T-helper 2 cell treated with Interferon-gamma antibody and Interleukin-4, amounts not matched to agents 100 ng/mL and 5 ng/mL, for 36 hours (primary cell): ENCODE measurements around the gene ADORA2B. TPM values are rescaled to one million over a fixed set of nuclear protein-coding genes. Genes with fewer than 3 reads are reported as not detected.
"Not testable (repeated sequence)": the region's sequence is repeated elsewhere in the genome, so short reads cannot be mapped to it uniquely, and the experiment has no call there.

Experiments used
- intact Hi-C: fragments of 100-400 bp; cut with micrococcal nuclease; formaldehyde crosslinking; loops from one replicate; pipeline ENCODE4 v1.15.1; 2023
- total RNA-seq: library from RNA; stranded (reverse); gene quantifications from 2 replicates; pipeline ENCODE4 v1.2.3, GENCODE V29; 2022

The ADORA2B gene
- total RNA-seq, 1 donor from 2014 or later: 1.00 TPM

DNA sequence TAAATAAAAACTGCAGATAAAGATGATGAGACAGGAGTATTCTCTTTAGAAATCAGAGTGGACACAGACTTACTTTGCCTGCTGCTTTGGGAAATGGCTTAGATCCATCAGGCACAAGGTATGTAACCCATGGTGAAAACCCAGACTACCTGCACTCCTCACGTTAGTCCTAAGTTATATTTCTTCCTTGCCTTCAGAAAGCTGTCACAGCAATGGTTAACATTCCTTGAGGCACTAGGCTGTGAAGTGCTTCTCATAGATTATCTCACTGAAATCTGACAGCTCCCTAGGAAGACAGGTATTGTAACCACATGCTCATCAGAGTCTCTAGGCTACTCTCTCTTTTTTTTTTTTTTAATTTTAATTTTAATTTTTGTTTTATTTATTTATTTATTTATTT is 33.7 kb downstream of the ADORA2B start:
- intact Hi-C loops: no loop called here

DNA sequence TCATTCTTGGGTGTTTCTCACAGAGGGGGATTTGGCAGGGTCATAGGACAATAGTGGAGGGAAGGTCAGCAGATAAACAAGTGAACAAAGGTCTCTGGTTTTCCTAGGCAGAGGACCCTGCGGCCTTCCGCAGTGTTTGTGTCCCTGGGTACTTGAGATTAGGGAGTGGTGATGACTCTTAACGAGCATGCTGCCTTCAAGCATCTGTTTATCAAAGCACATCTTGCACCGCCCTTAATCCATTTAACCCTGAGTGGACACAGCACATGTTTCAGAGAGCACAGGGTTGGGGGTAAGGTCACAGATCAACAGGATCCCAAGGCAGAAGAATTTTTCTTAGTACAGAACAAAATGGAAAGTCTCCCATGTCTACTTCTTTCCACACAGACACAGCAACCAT is 34.1 kb downstream of the ADORA2B start:
- intact Hi-C loops: not testable (repeated sequence)

DNA sequence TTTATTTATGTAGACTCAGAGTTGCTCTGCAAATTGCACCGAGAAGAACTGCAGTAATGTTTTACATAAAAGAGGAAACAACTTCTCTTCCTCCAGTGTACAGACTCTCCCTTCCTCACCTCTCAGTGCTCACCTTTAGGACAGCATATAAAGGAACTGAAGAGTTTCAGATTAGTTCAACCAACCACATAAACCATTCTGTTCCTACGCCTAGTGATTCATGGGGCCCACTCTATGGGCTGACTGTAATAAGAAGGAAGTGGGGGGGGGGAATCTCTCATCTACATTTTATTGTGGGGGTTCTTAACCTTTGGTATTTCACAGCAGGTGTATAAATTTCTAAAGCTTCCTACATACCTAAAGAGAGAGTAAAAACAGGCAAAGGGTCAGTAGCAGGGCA is 36.3 kb downstream of the ADORA2B start:
- intact Hi-C loops: no loop called here

DNA sequence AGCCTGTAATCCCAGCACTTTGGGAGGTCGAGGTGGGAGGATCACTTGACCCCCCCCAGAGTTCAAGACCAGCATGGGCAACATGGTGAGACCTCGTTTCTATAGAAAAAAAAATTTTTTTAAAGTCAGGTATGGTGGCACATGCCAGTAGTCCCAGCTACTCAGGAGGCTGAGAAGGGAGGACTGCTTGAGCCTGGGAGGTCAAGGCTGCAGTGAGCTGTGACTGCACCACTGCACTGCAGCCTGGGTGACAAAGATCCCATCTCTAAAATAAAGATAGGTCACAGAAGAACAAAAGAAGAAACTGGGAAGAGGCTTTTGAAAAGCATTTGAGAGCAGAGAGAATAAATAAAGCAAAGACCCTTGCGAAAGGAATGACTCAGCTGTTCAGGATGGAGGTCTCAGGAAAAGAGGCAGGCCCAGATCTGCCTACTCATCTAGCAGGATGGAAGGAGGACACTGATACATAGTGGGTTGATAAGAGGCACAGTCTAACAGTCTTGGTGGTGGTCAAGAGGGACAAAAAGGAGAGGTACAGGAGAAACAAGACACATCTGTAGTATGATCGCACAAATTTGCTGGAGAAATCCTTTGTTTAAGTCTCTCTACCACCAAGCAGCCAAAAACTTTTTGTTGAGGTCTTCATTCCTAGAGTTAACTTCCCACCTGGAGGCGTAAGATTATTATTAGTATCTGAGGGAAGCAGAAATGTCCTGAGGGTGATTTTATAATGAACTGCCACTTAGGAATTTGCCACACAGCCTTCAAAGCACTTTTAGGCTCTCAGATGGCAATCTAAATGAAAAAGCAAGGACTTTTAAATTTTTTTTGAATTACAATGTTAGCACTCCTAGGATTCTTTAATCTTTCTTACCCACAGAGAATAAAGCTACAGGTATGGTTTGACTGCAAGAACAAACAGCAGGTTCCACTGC is 37.0 kb downstream of the ADORA2B start:
- intact Hi-C loops: no loop called here

DNA sequence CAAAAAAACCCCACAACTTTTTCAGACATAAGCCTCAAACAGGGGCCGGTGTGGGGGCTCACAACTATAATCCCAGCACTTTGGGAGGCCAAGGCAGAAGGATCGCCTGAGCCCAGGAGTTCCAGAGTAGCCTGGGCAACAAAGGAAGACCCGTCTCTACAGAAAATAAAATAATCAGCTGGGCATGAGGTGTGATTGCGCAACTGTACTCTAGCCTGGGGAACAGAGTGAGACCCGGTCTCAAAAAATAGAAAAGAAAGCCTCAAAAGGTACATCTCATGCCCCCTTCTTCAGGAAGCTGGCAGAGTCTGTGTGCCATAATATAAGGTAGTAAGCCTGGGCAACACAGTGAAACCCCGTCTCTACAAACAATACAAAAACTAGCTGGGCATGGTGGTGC is 51.4 kb downstream of the ADORA2B start:
- intact Hi-C loops: loop anchor here (5.0 kb wide), 1 partner anchor 221 kb away; the partner anchor contains the start of genes NCOR1 and PIGL

DNA sequence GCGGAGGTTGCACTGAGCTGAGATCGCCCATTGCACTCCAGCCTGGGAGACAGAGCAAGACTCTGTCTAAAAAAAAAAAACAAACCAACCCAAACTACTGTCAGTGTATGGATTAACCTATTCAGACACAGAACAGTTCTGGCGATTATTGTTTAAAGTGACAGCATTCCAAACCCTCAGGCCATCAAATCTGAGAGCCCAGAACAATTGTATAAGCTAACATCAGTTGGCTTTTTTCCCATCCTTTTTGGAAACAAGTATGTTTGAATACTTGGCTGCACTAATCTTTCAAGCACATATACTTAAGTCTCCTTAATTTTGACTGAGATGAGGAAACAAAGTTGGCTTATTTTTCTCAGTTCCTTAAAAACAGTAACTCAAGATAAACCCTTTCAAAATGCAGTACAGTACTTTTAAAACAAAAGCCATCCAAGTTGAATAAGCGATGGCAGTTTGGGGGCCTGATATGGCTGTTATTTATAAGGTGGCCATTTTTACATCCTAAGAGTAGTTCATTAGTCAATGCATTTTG is 53.2 kb downstream of the ADORA2B start:
- intact Hi-C loops: loop anchor here (1.0 to 5.0 kb wide), 2 partner anchors 53 to 219 kb away; partner anchors contain the start of genes ADORA2B, NCOR1 and PIGL

DNA sequence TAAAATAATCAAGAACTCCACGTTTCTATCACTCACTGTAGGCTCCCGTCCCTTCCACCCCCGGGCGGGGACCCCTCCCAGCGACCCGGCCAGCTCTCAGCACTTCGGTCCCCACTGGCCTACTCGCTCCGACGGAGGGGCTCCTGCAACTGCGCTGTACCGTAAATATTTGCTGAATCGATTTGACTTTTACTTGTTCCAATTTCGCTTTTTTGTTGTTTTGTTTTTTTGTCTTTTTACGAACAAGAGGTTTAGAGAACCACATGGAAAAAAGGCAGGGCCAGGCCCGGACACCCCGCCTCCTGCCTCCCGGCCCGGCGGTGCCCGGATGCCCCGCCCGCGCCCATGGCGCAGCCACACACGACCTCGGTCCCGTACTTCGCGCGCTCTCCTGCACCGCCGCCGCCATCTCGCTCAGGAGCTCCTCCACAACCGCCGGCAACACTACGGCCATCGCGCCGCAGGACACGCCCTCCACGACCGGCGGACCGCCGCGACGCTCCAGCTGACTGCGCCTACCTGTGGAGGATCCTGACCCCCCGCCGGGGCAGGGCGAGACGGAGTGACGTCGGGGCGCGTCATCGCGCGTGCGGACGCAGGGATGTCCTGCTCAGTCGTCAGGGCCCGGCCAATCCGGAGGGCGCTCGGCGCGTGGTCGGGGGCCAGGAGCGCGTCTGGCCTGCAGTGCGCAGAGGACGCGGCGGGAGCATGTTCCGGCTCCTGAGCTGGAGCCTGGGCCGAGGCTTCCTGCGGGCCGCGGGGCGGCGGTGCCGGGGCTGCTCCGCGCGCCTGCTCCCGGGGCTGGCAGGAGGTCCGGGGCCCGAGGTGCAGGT is 54.4 kb downstream of the ADORA2B start, which contains the start of the genes TTC19 and ZSWIM7:
TSS of gene TTC19 (plus strand) at position 684 of the 833 bp plus-strand sequence. CDS start at position 709, 25 bp downstream.
TSS of gene ZSWIM7 (minus strand) at position 564 of the 833 bp plus-strand sequence. CDS start at position 454, 110 bp downstream.
- intact Hi-C loops: loop anchor here (1.0 to 5.0 kb wide), 4 partner anchors 40 to 440 kb away; partner anchors contain the start of genes NCOR1 and PIGL

DNA sequence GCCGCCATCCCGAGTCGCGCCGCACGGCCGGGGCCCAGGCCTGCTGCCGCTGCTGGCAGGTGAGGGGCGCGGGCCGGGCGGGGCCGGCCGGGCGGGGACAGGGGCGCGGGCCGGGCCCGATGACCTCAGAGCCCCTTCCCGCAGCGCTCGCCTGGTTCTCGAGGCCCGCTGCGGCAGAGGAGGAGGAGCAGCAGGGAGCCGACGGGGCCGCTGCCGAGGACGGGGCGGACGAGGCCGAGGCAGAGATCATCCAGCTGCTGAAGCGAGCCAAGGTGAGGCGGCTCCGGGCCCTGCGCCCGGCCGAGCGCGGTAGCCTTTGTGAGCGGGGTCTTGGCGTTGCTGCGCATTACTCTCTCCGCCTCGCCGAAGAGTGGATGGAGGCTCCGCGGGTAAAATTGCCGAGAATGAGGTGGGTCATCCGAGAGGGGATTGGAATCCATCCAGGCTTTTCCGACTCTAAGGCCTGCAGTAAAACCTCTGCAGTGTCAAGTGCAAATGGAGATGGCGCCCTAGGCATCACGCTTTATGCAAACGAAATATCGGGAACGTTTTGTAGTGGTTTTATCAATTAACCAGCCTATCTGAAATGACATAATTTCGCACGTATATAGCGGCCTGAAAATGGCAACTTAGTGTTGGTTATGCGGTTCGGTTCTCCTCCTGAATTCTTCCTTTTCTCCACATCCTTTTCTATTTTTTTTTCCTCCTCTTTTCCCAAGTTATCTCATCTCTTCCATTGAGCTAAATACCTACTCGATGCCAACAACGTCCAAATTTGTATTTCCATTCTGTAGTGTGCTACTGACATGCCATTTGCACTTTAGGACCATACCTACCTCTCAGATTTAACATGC is 55.3 kb downstream of the ADORA2B start:
- intact Hi-C loops: loop anchor here (1.0 to 5.0 kb wide), 4 partner anchors 41 to 439 kb away; partner anchors contain the start of genes NCOR1 and PIGL

DNA sequence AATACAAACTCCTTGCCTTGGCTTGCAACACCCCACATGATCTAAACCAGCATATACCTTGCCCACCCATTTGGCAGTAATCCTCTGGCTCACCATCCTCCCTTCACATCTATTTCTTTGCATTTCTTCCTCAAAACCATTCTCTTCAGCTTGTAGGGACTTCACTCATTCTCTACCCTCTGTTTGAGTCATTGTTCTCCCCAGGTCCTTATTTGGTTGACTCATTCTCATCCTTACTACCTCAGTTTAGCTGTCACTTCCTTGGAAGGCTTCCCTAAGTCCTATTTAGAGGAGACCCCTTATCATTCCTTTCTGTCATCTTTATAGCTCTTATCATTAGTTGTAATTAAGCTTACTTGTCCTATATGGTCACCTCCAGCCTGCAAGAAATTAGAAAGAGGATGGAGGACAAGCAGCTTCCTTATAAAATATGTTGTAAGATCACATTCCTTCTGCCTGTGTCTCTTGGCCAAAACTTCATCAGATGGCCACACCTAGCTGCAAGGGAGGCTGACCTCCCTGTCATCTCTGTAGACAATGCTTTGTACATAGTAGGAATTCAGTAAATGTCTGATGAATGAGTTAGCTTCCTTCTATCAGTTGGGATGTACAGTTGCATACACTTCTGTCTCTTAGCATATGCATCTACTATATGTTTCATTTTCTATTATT is 56.4 kb downstream of the ADORA2B start:
- intact Hi-C loops: no loop called here

DNA sequence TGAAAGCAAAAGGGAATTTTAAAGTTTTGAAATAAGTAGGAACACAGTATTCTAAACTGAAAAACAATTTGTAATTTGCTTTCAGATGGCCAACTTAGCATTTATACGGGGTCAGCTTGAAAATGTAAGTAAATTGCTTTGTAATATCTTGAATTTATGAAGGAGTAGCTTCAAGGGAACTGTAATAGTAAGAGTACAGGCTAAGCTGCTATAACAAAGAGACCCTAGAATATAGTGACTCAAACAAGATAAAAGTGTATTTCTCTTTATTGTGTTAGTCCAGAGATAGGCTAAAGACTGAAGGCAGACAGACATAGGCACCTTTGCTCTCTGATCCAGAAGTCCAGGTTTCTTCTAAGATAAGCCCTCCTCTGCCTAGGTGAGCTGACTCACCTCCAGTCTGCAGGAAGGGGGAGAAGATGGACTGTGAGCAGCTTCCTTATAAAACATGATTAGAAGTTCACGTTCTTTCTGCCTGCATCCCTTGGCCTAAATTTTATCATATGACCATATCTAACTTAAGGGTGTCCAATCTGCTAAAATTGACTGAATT is 57.9 kb downstream of the ADORA2B start:
- intact Hi-C loops: no loop called here

DNA sequence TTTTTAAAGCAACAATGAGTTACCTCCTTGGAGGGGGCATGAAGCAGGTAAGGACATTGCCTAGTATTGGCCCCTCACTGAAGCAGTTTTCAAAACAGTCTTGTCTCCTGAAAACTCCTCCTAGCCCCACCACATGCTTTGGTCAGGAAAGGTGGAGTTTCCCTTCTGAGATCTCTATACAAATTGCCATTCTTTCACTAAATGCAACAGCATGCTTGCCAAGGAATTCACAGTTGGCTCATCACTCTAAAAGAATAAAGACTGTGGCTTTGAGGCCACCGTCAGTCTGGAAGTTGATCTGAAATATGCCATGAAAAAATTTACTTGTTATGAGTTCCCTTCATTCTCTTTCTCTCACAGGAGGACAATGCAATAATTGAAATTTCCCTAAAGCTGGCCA is 58.9 kb downstream of the ADORA2B start:
- intact Hi-C loops: no loop called here

DNA sequence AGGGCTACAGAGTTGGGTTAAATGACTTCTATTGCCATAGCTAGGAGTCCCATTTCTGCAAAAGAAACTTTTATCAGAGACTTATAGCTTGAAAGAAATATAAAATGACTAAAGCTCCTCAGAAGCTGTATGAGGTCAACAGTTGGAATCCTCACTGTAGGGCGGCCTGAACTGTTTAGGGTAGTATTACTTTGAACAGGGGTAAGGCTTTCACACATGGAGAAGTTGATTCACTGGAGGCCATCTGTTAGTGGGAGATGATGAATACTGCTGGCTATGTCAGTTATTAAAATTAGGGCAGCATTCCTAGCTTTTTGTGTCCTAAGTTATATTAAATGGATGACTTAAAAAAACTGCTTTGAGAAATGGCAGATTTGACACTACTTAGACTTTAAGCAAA is 60.7 kb downstream of the ADORA2B start:
- intact Hi-C loops: no loop called here

DNA sequence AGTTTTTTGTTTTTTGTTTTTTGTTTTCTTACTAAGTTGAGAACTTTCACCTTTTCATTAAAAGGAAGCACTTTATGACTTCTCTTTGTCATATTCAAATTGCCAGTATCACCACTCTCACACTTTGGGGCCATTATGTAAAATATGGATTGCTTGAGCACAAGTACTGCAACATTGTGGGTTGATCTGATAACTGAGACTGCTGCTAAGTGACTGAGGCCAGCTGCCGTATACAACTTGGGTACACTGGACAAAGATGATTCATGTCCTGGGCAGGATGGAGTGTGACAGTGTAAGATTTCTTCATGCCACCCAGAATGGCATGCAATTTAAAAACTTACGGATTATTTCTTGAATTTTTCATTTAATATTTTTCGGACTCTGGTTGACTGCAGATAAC is 62.5 kb downstream of the ADORA2B start:
- intact Hi-C loops: no loop called here

DNA sequence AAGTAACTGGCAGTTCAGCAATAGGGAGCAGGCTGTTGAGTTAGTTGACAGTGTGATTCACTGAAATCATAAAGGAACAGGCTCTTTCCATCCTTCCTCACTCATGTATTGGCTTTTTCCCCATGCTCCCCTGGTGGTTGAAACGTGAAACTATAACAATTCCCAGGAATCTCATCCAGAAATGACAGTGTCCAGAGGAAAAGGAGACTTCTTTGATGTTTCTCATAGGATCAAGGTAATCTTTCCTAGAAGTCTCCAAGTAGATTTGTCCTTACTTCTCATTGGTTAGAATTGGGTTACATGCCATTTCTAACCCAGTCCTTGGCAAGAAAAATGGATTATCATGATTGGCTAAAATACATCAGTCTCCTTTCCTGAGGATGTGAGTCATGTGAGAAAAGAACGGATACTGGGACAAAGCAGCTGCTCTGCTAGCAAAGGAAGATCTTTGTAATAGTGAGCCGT is 69.0 kb downstream of the ADORA2B start:
- intact Hi-C loops: no loop called here

DNA sequence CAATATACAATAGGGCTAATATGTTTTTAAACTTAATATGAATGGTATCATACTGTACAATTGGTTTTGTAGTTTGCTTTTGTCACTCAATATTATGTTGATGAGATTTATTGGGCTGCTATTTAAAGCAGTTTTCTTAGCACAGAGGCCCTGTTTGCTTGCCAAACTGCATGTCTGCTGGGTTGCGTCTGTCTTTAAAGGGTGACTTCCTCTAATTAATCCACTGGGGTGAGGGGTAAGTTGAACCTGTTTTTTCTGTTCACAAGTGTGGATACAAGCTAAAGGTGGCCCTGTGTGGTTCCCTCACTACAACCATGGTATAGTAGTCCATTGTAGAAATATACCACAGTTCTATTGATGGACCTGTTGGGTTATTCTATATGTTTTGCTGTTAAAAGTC is 74.4 kb downstream of the ADORA2B start:
- intact Hi-C loops: no loop called here

DNA sequence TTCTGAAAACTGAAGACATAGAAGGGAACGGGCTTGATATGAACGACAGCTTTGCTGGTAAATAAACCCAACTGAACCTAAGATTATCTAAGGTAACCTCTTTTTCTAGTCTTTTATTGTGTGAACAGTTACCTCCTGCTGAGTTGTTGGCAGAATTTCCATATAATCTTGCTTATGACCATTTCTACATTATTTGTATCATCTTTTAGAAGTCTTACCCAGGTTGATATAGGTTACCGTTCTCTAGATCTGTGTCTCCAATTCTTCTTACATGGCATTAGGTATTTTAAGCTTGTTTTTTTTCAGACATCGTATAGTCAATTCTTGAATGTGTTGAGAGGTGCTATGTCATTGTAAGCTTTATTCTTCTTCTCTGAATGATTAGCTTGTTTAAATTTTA is 79.0 kb downstream of the ADORA2B start:
- intact Hi-C loops: no loop called here

DNA sequence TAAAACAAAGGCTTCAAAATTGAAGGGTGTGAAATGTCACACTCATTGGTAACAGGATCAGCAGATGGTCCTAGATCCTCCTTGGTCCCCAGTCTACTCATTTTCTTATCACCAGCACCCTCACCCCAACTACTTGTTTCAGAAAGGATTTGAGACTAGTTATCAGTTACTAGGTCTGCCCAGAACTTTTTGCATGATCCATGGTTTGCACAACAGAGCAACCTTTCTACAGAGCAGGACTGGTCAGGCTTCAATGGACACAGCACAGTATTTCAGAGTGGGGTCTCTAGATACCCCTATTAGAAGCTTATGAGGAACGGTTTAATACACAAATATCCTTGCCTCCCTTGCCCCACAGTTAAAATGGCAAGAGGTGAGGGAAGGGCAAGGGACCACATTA is 80.3 kb downstream of the ADORA2B start:
- intact Hi-C loops: loop anchor here (5.0 kb wide), 1 partner anchor 192 kb away; the partner anchor contains the start of genes NCOR1 and PIGL
